ENCODE data around the gene NUDT8.

NUDT8 gene

GRCh38 chr11:67648796-67649613 lies 19.3 kb upstream of the NUDT8 start:
- no peak for DNase-seq (ENCODE audit: low read depth)
- no peak overlapping the region for H3K4me3 ChIP-seq (ENCODE audit: control insufficient read depth, low read depth, low read length)

GRCh38 chr11:67648140-67648795 lies 18.5 kb upstream of the NUDT8 start:
- no peak for DNase-seq (ENCODE audit: low read depth)
- no peak overlapping the region for H3K4me3 ChIP-seq (ENCODE audit: control insufficient read depth, low read depth, low read length)
- no peak for TF ChIP-seq CTCF (conservative IDR thresholded peaks at IDR 0.05; ENCODE audit: control insufficient read depth, insufficient read depth, low read depth, low read length)

More at GRCh38 chr11:67648796-67649613, 19.3 kb upstream of the NUDT8 start:
- no peak for TF ChIP-seq CTCF (conservative IDR thresholded peaks at IDR 0.05; ENCODE audit: control insufficient read depth, insufficient read depth, low read depth, low read length)

- no peak overlapping the region for H3K4me3 ChIP-seq (ENCODE audit: control insufficient read depth, low read depth, low read length)
- TF ChIP-seq CTCF (conservative IDR thresholded peaks at IDR 0.05; ENCODE audit: control insufficient read depth, insufficient read depth, low read depth, low read length): no peak
- no peak for DNase-seq (ENCODE audit: low read depth)
These were observed 17.7 kb upstream of the NUDT8 start for GRCh38 chr11:67647471-67647870.

GRCh38 chr11:67646535-67647336 lies 17.0 kb upstream of the NUDT8 start:
- no peak overlapping the region for H3K4me3 ChIP-seq (ENCODE audit: control insufficient read depth, low read depth, low read length)
- TF ChIP-seq CTCF (conservative IDR thresholded peaks at IDR 0.05; ENCODE audit: control insufficient read depth, insufficient read depth, low read depth, low read length): no peak
- DNase-seq (ENCODE audit: low read depth): no peak

- DNase-seq (ENCODE audit: low read depth): no peak
- no peak overlapping the region for H3K4me3 ChIP-seq (ENCODE audit: control insufficient read depth, low read depth, low read length)
- TF ChIP-seq CTCF (conservative IDR thresholded peaks at IDR 0.05; ENCODE audit: control insufficient read depth, insufficient read depth, low read depth, low read length): no peak
These were observed 16.1 kb upstream of the NUDT8 start for GRCh38 chr11:67645521-67646461.

All from fibroblast of mammary gland (primary cell).